Erythroblast (primary cell): ENCODE data around the gene ASCC2.

Source experiments
- GATA1 ChIP-seq: IDR thresholded peaks from 2 replicates; pipeline ENCODE4 v1.6.1; 2011; ENCODE audit warnings: low read depth, mild to moderate bottlenecking, control low read depth, low read length, moderate library complexity
- POLR2A ChIP-seq: IDR thresholded peaks from 2 replicates; pipeline ENCODE4 v1.6.1; 2011; ENCODE audit warnings: mild to moderate bottlenecking, low read length

- TF ChIP-seq POLR2A (no peak), GATA1 (no peak)
Measured at GRCh38 chr22:29833392-29833965, 4.6 kb downstream of the ASCC2 start.
